ENCODE measurements around the gene ANKRD7. TPM values are rescaled to one million over a fixed set of nuclear protein-coding genes. Genes with fewer than 3 reads are reported as not detected.

The ANKRD7 gene, protein sequence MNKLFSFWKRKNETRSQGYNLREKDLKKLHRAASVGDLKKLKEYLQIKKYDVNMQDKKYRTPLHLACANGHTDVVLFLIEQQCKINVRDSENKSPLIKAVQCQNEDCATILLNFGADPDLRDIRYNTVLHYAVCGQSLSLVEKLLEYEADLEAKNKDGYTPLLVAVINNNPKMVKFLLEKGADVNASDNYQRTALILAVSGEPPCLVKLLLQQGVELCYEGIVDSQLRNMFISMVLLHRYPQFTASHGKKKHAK
- under 1 TPM; 0.28 to 0.94 (median 0.63) TPM for total RNA-seq
- 1 to 10 TPM in 1 of 2 donors, under 1 TPM in 1; 0.42 to 1.2 TPM for polyA plus RNA-seq

DNA sequence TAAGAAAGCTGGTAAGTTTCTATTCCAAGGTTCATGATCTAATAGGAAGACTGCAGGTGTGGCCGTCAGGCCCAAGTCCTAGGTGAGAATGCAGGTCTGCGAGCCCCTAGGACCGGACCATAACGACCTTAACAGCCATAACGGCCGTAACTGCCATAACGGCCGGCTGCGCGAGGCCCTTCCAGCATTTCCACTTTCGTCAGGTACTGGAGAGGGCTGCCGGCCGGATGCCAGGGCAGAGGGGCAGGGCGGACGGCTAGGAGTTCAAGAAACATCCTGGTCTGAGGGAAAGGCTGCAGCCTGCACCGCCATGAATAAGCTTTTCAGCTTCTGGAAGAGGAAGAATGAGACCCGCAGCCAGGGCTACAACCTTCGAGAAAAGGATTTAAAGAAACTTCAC is at the start of gene ANKRD7:
Gene ANKRD7 (plus strand): TSS at position 184 of the 400 bp plus-strand sequence. CDS start 127 bp downstream, at position 311.
- no peak for FAIRE-seq
- Histone ChIP-seq H3K4me3 (no peak within 1 kb of the TSS), H3K36me3 (no peaks in the 10 kb centered on the region), H3K27me3 (no peaks in the 10 kb centered on the region), H3K9me3 (no peaks in the 10 kb centered on the region), H3K27ac (no peak within 1 kb of the TSS), H3K4me1 (no peaks in the 10 kb centered on the region)
- no peak for ATAC-seq
- 91 to 96% methylated on average over 18 of the region's 18 CpGs for WGBS, 2 donors
- intact Hi-C loops (cut with DNase I), result no loop called here
- peak in 1 of 6 donors; percentile 36 for DNase-seq
- TF ChIP-seq, protein P1, sequence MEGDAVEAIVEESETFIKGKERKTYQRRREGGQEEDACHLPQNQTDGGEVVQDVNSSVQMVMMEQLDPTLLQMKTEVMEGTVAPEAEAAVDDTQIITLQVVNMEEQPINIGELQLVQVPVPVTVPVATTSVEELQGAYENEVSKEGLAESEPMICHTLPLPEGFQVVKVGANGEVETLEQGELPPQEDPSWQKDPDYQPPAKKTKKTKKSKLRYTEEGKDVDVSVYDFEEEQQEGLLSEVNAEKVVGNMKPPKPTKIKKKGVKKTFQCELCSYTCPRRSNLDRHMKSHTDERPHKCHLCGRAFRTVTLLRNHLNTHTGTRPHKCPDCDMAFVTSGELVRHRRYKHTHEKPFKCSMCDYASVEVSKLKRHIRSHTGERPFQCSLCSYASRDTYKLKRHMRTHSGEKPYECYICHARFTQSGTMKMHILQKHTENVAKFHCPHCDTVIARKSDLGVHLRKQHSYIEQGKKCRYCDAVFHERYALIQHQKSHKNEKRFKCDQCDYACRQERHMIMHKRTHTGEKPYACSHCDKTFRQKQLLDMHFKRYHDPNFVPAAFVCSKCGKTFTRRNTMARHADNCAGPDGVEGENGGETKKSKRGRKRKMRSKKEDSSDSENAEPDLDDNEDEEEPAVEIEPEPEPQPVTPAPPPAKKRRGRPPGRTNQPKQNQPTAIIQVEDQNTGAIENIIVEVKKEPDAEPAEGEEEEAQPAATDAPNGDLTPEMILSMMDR (IDR thresholded peaks at IDR 0.05), result no peak

DNA sequence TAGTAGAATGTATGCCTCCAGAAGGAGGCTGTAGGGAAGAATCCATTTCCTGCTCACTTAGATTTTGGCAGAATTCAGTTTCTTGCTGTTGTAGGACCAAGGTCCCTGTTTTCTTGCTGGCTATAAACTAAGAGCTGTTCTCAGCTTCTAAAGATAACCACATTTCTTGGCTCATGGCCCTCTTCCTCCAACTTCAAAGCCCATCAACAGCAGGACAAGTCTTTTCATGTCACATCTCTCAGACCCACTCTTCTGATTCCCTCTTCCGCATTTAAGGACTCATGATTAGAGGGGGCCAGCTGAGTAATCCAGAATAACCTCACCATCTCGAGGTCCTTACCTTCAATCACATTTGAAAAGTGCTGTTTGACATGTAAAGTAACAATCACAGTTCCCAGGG is 48.8 kb upstream of the ANKRD7 start:
- H3K4me3 ChIP-seq, result no peak overlapping the region
- H3K4me1 ChIP-seq, result no peaks in the 10 kb centered on the region
- no peaks in the 10 kb centered on the region for H3K36me3 ChIP-seq
- H3K27me3 ChIP-seq, result no peaks in the 10 kb centered on the region
- intact Hi-C loops (cut with DNase I), result no loop called here
- ATAC-seq (no peak), DNase-seq (no peak), FAIRE-seq (no peak)
- H3K27ac ChIP-seq, result no peak overlapping the region
- 72 to 78% methylated on average over 2 of the region's 2 CpGs for WGBS, 2 donors
- no peaks in the 10 kb centered on the region for H3K9me3 ChIP-seq
- TF ChIP-seq, protein P1 (IDR thresholded peaks at IDR 0.05), result no peak

DNA sequence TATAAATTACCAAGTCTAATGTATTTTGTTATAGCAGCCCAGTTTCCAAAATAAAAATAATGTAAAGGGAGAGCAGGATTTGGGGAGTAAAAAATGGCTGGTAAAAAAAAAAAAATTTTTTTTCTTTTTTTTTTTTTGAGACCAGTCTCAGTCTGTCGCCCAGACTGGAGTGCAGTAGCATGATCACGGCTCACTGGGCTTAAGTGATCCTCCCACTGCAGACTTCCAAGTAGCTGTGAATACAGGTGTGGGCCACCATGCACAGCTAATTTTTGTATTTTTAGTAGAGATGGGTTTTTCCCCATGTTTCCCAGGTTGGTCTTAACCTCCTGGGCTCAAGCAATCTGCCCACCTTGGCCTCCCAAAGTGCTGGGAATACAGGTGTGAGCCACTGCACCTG is 45.3 kb upstream of the ANKRD7 start:
- no peaks in the 10 kb centered on the region for H3K4me1 ChIP-seq
- TF ChIP-seq, protein P1 (IDR thresholded peaks at IDR 0.05), result no peak
- WGBS, 2 donors, result 89 to 98% methylated on average over 2 of the region's 2 CpGs
- FAIRE-seq (no peak), DNase-seq (no peak), ATAC-seq (no peak)
- no peak overlapping the region for H3K4me3 ChIP-seq
- no peaks in the 10 kb centered on the region for H3K9me3 ChIP-seq
- no peak overlapping the region for H3K27ac ChIP-seq
- no peaks in the 10 kb centered on the region for H3K27me3 ChIP-seq
- intact Hi-C loops (cut with DNase I), result no loop called here
- no peaks in the 10 kb centered on the region for H3K36me3 ChIP-seq

DNA sequence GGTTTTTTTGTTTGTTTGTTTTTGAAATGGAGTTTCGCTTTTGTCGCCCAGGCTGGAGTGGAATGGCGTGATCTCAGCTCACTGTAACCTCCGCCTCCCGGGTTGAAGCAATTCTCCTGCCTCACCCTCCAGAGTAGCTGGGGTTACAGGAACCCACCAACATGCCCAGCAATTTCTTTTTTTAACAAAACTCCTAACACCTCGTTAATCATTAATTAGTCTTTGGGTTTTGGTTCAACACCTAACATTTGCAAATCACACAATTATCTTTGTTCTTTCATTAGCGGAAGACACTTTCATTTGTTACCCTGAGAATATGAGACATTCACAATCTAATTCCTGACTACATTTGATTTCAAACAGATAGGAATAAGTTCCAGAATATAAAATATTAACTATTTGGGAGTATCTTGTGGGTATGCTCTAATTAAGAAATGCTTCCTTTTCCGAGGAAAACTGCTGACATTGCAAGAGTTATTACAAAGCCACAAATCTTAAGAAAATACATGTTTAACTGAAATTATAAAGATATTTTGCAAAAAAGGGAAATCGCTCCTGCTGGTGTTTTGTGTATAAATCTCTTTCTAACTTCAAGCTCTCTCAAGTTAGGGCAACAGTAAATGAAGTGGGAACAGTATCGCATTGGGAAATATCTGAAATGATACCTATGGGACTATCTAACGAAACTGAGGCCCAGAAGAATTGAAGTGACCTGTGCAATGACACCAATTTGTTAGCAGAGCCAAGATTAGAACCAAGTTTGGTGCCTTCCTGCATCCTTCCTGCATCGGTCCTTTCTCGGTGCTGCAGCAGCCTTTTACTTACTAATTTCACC is 41.7 kb upstream of the ANKRD7 start:
- Histone ChIP-seq H3K27ac (peak overlapping the region in 3 of 4 donors; percentile 84 to 93 (median 90)), H3K27me3 (no peaks in the 10 kb centered on the region), H3K4me3 (peak overlapping the region; percentile 65 to 88 (median 84)), H3K9me3 (no peaks in the 10 kb centered on the region), H3K4me1 (peaks cover 0 to 20% (median 19%) of the 10 kb centered on the region in 3 donors), H3K36me3 (no peaks in the 10 kb centered on the region)
- 36 to 39% methylated on average over 13 of the region's 13 CpGs for WGBS, 2 donors
- peak; percentile 3 to 21 (median 12) for ATAC-seq
- TF ChIP-seq, protein P1 (IDR thresholded peaks at IDR 0.05), result no peak
- FAIRE-seq, result no peak
- no peak for DNase-seq
- intact Hi-C loops (cut with DNase I), result no loop called here

Data from pancreas (tissue), 10 donors.